CD4-positive, alpha-beta T cell treated with Interleukin-21 for 1 hour (primary cell): ENCODE data around the gene MLANA.
"Not testable (repeated sequence)": the region's sequence is repeated elsewhere in the genome, so short reads cannot be mapped to it uniquely, and the experiment has no call there.

ENCODE experiments used
- DNase-seq: peaks from one replicate; pipeline ENCODE4 v3.0.0-alpha.2; 2020

The MLANA gene

GRCh38 chr9:5870691-5871090, 20.0 kb upstream of the MLANA start:
- DNase-seq: no peak

DNA sequence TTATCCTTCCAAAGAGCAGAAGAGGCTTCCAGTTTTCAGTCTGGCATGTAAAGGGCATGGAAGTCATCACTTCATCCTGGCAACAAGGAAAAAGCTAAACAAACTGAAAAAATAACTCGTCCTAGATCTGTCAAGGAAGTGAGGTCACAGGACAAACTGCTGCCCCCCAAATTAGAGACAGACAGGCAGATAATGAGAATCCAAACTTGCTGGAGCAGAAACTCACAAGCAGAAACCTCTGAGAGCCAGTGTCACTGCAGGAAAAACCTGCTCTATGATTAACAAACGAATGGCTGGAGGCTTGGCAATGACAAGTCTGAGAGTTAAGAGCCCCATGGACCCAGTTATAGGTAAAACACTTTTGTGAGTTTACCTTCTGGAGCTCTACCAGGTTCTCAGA, 18.9 kb upstream of the MLANA start:
- DNase-seq: no peak

DNA sequence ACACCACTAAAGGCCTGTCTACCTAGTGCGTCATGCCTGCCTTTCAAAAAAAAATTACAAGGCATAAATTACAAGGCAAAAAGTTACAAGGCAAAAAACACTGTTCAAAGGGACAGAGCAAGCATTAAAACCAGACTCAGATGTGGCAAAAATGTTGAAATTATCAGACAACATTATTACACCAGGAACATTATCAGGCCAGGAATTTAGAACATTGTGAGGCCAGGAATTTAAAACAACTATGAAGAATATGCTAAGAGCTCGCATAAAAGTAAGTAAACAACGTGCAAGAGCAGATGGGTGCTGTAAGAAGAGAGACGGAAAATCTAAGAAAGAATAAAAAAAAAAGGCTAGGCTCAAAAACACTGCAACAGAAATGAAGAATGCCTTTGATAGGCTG, 18.2 kb upstream of the MLANA start:
- DNase-seq: no peak

- DNase-seq: no peak
These were observed 17.2 kb upstream of the MLANA start for GRCh38 chr9:5873439-5873838.

GRCh38 chr9:5874048-5874447, 16.6 kb upstream of the MLANA start:
- DNase-seq: no peak

GRCh38 chr9:5876026-5876425, 14.7 kb upstream of the MLANA start:
- DNase-seq: no peak

- no peak for DNase-seq
These were observed 14.0 kb upstream of the MLANA start for GRCh38 chr9:5876711-5877110.

DNA sequence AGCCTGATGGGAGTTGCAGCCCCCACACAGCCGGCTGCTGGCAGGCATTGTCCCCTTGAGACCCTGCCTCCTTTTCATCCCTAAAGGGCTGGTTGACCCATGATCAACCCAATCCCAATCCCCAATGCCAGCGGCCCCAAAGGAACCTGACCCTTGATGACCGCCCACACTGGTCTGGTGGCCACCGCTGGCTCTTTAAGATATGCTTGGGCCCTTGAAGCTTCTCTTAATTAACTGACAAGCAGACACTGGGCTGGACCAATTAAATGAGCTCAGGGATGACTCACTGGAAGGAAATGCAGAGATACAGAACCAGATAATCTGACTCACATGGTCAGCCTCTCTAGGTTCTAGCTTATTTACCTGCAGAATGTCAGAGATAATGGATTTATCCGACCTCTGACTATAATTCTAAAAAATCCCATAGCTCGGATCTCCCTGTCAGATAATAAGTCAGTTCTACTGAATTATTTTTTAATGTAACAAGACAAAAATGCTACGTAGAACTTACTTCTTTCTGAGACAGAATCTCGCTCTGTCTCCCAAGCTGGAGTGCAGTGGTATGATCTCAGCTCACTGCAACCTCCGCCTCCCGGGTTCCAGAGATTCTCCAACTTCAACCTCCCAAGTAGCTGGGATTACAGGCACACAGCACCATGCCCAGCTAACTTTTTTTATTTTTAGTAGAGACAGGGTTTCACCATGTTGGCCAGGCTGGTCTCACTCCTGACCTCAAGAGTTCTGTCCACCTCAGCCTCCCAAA, 11.1 kb upstream of the MLANA start:
- no peak for DNase-seq

DNA sequence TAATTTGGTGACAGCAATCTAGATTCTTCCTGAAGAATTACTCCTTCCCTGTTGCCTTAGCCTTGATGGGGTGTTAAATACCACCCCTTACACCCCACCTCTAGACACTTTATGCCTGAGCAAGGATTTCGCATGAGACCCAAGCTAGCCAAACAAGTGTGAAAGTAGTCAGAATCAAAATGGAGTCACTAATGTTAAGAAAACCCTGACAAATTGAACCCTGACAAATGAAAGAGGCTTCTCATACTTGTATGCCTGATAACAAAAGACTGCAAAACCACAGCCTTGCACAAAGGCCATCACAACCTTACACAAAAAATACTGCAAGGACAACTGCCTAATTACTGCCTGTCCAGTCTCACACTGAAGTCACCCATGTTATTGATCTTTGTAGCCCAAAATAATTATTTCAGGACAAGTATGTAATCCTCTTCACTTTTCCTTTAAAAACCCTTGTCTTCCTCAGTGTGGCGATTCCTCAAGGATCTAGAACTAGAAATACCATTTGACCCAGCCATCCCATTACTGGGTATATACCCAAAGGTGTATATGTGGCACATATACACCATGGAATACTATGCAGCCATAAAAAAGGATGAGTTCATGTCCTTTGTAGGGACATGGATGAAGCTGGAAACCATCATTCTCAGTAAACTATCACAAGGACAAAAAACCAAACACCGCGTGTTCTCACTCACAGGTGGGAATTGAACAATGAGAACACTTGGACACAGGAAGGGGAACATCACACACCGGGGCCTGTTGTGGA, 8.3 kb upstream of the MLANA start:
- not testable (repeated sequence) for DNase-seq

- DNase-seq: no peak
These were observed 6.5 kb upstream of the MLANA start for GRCh38 chr9:5884191-5884590.

GRCh38 chr9:5886114-5886939, 4.4 kb upstream of the MLANA start:
- DNase-seq: peak; percentile 76

DNA sequence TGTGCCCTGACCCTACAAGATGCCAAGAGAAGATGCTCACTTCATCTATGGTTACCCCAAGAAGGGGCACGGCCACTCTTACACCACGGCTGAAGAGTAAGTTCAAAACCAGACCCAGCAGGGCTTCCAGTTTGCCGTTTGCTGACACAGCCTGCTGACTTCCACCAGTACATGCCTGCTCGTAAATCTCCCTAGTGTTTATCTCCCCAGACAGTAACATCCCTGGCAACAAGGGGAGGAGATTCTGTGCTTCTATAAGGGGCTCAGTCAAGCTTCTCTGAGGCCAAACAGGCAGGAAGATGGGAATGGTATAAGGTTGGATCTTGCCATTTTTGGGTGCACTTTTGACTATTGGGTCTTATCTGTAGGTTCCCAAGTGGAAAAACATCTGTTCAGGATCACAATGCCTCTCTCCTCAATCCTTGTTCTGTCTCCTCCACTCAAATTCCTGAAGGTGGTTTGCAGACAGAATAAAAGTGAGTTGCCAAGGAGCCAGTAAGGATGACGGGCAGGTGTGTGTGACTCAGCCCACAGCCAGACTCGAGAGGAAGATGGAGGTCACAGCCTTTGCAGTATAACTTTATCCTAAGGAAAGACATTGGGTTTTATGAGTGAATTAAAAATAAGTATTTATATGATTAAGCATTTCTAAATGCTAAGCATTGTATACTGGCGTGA, 1.9 kb downstream of the MLANA start:
- DNase-seq: no peak

GRCh38 chr9:5893134-5893505, 2.4 kb downstream of the MLANA start:
- no peak for DNase-seq

GRCh38 chr9:5893591-5894236, 3.0 kb downstream of the MLANA start:
- no peak for DNase-seq

DNA sequence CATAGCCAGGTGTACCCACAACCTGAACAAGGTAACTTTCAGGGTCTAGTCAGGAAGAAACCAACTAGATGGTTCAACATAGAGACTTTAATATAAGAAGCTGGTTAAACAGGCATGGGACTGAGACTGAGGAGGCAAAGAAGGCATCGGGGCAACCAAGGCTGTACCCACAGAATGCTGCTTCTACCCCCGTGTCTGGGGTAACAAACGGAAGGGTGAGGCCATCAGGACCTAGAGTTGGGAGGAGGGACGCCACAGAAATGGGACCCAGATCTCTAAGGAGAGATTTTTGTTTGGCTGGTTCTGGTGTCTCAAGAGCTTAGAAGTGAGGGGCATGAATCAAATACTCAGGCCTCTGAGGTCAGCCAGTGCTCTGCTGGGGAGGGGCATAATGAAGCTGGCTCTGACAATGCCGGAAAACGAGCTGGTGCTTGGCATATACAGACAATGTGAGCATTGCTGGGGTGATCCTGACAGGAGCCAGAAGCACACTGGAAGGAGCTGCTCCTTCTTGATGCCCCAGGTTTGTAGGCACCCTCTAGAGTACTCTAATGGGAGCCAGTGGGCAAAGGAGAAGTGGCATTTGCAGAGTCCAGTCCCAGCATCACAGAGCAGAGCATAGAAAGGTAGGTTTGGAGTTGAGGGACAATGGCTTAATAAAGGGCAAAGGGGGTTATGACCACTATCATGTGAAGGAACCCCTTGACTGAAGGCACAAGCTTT, 3.7 kb downstream of the MLANA start:
- no peak for DNase-seq

GRCh38 chr9:5895782-5896181, 5.1 kb downstream of the MLANA start:
- DNase-seq: no peak

DNA sequence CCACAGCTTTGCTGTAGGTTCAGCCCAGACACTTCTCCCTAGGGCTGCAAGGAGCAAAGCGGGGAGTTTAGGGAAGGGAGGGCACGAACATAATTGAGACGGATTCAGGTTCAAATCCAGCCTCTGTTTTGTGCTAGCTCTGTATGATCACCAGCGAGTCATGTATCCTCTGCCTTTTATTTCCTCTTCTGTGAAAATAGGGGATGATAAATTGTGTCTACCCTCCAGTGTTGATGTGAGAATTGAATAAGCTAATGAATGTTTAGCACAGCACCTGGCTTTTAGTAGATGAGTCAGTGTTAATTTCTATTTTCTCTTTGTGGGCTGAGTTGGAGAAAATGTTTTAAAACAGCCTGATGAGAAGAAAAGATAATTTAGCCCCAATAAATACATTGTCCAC, 6.2 kb downstream of the MLANA start:
- DNase-seq: no peak

DNA sequence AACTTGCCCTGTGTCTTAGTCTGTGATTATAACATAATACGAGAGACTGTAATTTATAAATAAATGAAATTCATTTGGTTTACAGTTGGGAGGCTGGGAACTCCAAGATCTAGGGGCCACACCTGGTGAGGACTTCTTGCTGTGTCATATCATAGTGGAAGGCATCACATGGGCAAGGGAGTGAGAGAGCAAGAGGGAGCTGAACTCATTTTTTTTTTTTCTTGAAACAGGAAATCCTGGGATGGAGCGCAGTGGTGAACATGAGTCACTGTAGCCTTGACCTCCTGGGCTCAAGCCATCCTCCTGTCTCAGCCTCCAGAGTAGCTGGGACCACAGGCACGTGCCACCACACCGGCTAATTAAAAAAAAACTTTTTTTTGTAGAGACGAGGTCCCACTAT, 7.2 kb downstream of the MLANA start:
- DNase-seq: no peak

DNA sequence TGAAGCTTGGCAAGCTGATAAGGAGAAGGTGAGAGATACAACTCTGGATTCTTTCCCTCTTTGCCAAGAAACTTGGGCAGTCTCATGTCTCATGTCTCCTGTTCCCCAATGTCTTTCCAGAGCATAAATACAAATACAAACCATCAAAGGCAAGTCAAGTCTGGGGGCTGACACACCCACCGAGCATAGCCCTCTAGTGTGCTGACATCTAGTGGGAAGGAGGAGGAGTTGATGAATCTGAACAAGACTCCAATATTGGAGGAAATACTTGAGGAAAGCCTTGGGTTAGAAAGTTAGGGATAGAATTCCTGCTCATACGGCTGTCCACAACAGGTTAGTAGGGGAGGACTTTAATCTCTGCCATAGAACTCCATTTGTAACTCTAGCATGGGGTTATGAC, 8.6 kb downstream of the MLANA start:
- DNase-seq: no peak

DNA sequence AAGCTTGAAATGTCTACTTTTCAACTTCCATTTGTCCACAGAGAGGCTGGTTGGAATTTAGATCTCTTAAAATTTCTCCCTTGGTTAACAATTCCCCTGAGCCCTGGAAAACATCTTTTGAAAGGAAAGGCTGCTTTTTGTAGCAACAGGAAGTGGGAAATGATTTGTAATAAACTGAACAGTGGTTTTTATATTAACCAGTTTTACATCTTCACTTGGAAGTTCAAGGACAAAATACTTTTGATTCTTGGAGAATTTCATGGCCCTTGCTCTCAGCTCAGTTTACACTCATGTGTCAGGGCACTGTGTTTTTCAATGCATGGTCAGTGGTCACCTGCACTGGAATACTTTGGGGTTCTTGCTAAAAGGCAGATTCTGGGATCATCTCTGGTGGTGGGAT, 9.9 kb downstream of the MLANA start:
- no peak for DNase-seq

DNA sequence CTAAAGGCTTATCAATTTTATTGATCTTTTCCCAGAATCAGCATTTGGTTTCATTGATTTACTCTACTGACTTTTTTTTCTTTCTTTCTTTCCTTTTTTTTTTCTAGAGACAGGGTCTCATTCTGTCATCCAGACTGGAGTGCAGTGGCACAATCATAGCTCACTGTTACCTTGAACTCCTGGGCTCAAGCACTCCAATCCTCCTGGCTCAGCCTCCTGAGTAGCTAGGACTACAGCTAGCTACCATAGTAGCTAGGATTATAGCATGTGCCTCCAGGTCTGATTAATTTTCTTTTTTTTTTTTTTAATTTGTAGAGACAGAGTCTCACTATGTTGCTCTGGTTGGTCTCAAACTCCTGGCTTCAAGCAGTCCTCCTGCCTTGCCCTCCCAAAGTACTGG, 11.7 kb downstream of the MLANA start:
- no peak for DNase-seq

GRCh38 chr9:5908918-5909317, 18.2 kb downstream of the MLANA start:
- no peak for DNase-seq
